Skeletal muscle tissue (tissue), 4 donors: ENCODE measurements around the gene NECAB3. TPM values are rescaled to one million over a fixed set of nuclear protein-coding genes. Genes with fewer than 3 reads are reported as not detected.
A peak's percentile ranks its signal among the peaks of the same experiment; 100 is the strongest.

Source experiments
- H3K27ac ChIP-seq: one replicate; pipeline ENCODE4 v1.7.0; 2013; ENCODE audit warnings: mild to moderate bottlenecking, low read depth, low read length, inconsistent platforms
- H3K27me3 ChIP-seq, 3 donors: one replicate each; pipeline ENCODE4 v1.7.0; 2013; ENCODE audit warnings: low read length in 3 of 3; ENCODE audit not compliant: control insufficient read depth in 3 of 3, insufficient read depth in 3 of 3
- H3K36me3 ChIP-seq, 3 donors: one replicate each; pipeline ENCODE4 v1.7.0; 2013; ENCODE audit warnings: low read length in 3 of 3; ENCODE audit not compliant: control insufficient read depth in 3 of 3, insufficient read depth in 3 of 3
- H3K4me1 ChIP-seq, 3 donors: one replicate each; pipeline ENCODE4 v1.7.0; 2013; ENCODE audit warnings: low read length in 3 of 3, mild to moderate bottlenecking in 3 of 3; ENCODE audit not compliant: control insufficient read depth in 3 of 3, insufficient read depth in 3 of 3
- H3K4me3 ChIP-seq, 3 donors: one replicate each; pipeline ENCODE4 v1.7.0; 2013; ENCODE audit warnings: low read length in 3 of 3
- H3K9ac ChIP-seq, 3 donors: one replicate each; pipeline ENCODE4 v1.7.0; 2013; ENCODE audit warnings: low read length in 3 of 3, mild to moderate bottlenecking in 3 of 3, moderate library complexity in 2 of 3, low read depth in 1 of 3
- H3K9me3 ChIP-seq, 3 donors: one replicate each; pipeline ENCODE4 v1.7.0; 2013; ENCODE audit warnings: low read length in 3 of 3; ENCODE audit not compliant: control insufficient read depth in 3 of 3
- total RNA-seq: library from RNA; depleted of rRNA; stranded (reverse); fragments of >200 nt; gene quantifications from one replicate; pipeline ENCODE4 v1.2.3, GENCODE V29; 2014
- donor health status: Osteomylitis.

The NECAB3 gene
- total RNA-seq, 1 donor from 2014 or later, result 32.4 TPM

GRCh38 chr20:33671573-33672288, 2.5 kb downstream of the NECAB3 start:
- Histone ChIP-seq H3K27ac (no peak overlapping the region), H3K4me3 (no peak overlapping the region), H3K9ac (peak overlapping the region in 1 of 3 donors; percentile 87), H3K27me3 (no peaks in the 10 kb centered on the region), H3K4me1 (peaks cover 47 to 60% (median 48%) of the 10 kb centered on the region in 3 donors), H3K9me3 (no peaks in the 10 kb centered on the region), H3K36me3 (peaks cover 27 to 33% (median 28%) of the 10 kb centered on the region in 3 donors)

GRCh38 chr20:33670715-33671499, 3.3 kb downstream of the NECAB3 start:
- no peak overlapping the region for H3K27ac ChIP-seq
- no peak overlapping the region for H3K9ac ChIP-seq
- H3K4me3 ChIP-seq, result no peak overlapping the region
- H3K4me1 ChIP-seq, result peaks cover 49 to 65% (median 52%) of the 10 kb centered on the region in 3 donors
- H3K9me3 ChIP-seq, result no peaks in the 10 kb centered on the region
- H3K36me3 ChIP-seq, result peaks cover 27 to 33% (median 28%) of the 10 kb centered on the region in 3 donors
- H3K27me3 ChIP-seq, result no peaks in the 10 kb centered on the region

- Histone ChIP-seq H3K4me1 (peaks cover 41 to 58% (median 51%) of the 10 kb centered on the region in 3 donors), H3K27ac (no peak overlapping the region), H3K9me3 (no peaks in the 10 kb centered on the region), H3K4me3 (no peak overlapping the region), H3K36me3 (peaks cover 27 to 33% (median 28%) of the 10 kb centered on the region in 3 donors), H3K27me3 (no peaks in the 10 kb centered on the region), H3K9ac (no peak overlapping the region)
Measured at GRCh38 chr20:33669873-33670640, 4.2 kb downstream of the NECAB3 start.

- Histone ChIP-seq H3K27ac (no peak overlapping the region), H3K4me1 (peaks cover 38 to 61% (median 49%) of the 10 kb centered on the region in 3 donors), H3K9me3 (no peaks in the 10 kb centered on the region), H3K9ac (no peak overlapping the region), H3K4me3 (no peak overlapping the region), H3K27me3 (no peaks in the 10 kb centered on the region), H3K36me3 (peaks cover 27 to 33% (median 28%) of the 10 kb centered on the region in 3 donors)
Measured at GRCh38 chr20:33669224-33669623, 5.0 kb downstream of the NECAB3 start.

GRCh38 chr20:33668466-33669155, 5.6 kb downstream of the NECAB3 start:
- H3K4me1 ChIP-seq, result peaks cover 42 to 64% (median 54%) of the 10 kb centered on the region in 3 donors
- H3K9ac ChIP-seq, result peak overlapping the region in 2 of 3 donors; percentile 40 to 57
- H3K36me3 ChIP-seq, result peaks cover 27 to 33% (median 28%) of the 10 kb centered on the region in 3 donors
- peak overlapping the region in 1 of 3 donors; percentile 63 for H3K4me3 ChIP-seq
- no peaks in the 10 kb centered on the region for H3K9me3 ChIP-seq
- no peak overlapping the region for H3K27ac ChIP-seq
- no peaks in the 10 kb centered on the region for H3K27me3 ChIP-seq

- peaks cover 38 to 63% (median 52%) of the 10 kb centered on the region in 3 donors for H3K4me1 ChIP-seq
- H3K9ac ChIP-seq, result peak overlapping the region; percentile 40 to 71 (median 62)
- peak overlapping the region; percentile 58 for H3K27ac ChIP-seq
- peaks cover 27 to 33% (median 28%) of the 10 kb centered on the region in 3 donors for H3K36me3 ChIP-seq
- peak overlapping the region; percentile 63 to 75 (median 73) for H3K4me3 ChIP-seq
- no peaks in the 10 kb centered on the region for H3K9me3 ChIP-seq
- no peaks in the 10 kb centered on the region for H3K27me3 ChIP-seq
Measured at GRCh38 chr20:33667676-33668465, 6.4 kb downstream of the NECAB3 start.

GRCh38 chr20:33667245-33667675, 7.0 kb downstream of the NECAB3 start:
- Histone ChIP-seq H3K36me3 (peaks cover 27 to 33% (median 28%) of the 10 kb centered on the region in 3 donors), H3K4me3 (peak overlapping the region; percentile 68 to 75 (median 73)), H3K4me1 (peaks cover 38 to 60% (median 48%) of the 10 kb centered on the region in 3 donors), H3K9ac (peak overlapping the region; percentile 61 to 71 (median 62)), H3K27ac (peak overlapping the region; percentile 58), H3K9me3 (no peaks in the 10 kb centered on the region), H3K27me3 (no peaks in the 10 kb centered on the region)

- no peaks in the 10 kb centered on the region for H3K27me3 ChIP-seq
- peak within 1 kb of the TSS; percentile 58 for H3K27ac ChIP-seq
- peaks cover 22 to 29% (median 25%) of the 10 kb centered on the region in 3 donors for H3K36me3 ChIP-seq
- peak within 1 kb of the TSS; percentile 61 to 71 (median 62) for H3K9ac ChIP-seq
- no peaks in the 10 kb centered on the region for H3K9me3 ChIP-seq
- H3K4me1 ChIP-seq, result peaks cover 38 to 56% (median 44%) of the 10 kb centered on the region in 3 donors
- H3K4me3 ChIP-seq, result peak within 1 kb of the TSS; percentile 68 to 75 (median 73)
Measured at GRCh38 chr20:33666293-33667244, 7.7 kb downstream of the NECAB3 start, which contains the start of gene ACTL10. TSS of gene ACTL10 (plus strand) at chr20:33666943. CDS start at chr20:33667498, 555 bp downstream.
